ENCODE measurements around the gene MRGPRG.

- no peak for TF ChIP-seq CTCF (IDR thresholded peaks at IDR 0.05 in 2 of 3, conservative IDR thresholded peaks at IDR 0.05 in 1 of 3; ENCODE audit: borderline replicate concordance in 1 of 3, insufficient read depth in 1 of 3, low read depth in 2 of 3, low read length in 2 of 3)
- TF ChIP-seq EZH2 (IDR thresholded peaks at IDR 0.05): no peak
- no peak for TF ChIP-seq REST (IDR thresholded peaks at IDR 0.05; ENCODE audit: low read depth)
- no peak for TF ChIP-seq ZFX (IDR thresholded peaks at IDR 0.05)
- no peak for TF ChIP-seq ELF1 (IDR thresholded peaks at IDR 0.05; ENCODE audit: borderline replicate concordance, low read depth)
- no peak for TF ChIP-seq POLR2A (IDR thresholded peaks at IDR 0.05; ENCODE audit: borderline replicate concordance, extremely low read depth, insufficient read depth, insufficient read length)
- no peak for TF ChIP-seq SIN3A (IDR thresholded peaks at IDR 0.05; ENCODE audit: low read depth)
- TF ChIP-seq POLR2AphosphoS5 (IDR thresholded peaks at IDR 0.05; ENCODE audit: low read depth, low read length): no peak
- no peak for TF ChIP-seq RAD21 (IDR thresholded peaks at IDR 0.05; ENCODE audit: low read depth)
Observed at GRCh38 chr11:3181725-3182461, 36.7 kb downstream of the MRGPRG start.

Measured in HCT116 (cell line).